HFF-Myc (cell line): Measurements from ENCODE around the gene PRIM2.
"Not testable (repeated sequence)": the region's sequence is repeated elsewhere in the genome, so short reads cannot be mapped to it uniquely, and the experiment has no call there.

Experiments used
- DNase-seq: peaks from one replicate; pipeline ENCODE4 v3.0.0-alpha.2; 2011; ENCODE audit warnings: low read depth; ENCODE audit errors: extremely low read depth
- H3K4me3 ChIP-seq: replicated peaks from 2 replicates; pipeline ENCODE4 v1.5.1; 2011; ENCODE audit warnings: low read depth, mild to moderate bottlenecking, control low read depth, low read length
- CTCF ChIP-seq: IDR thresholded peaks from 2 replicates; pipeline ENCODE4 v1.5.1; 2012; ENCODE audit warnings: mild to moderate bottlenecking, low read depth, low read length, control low read depth; ENCODE audit errors: missing control alignments

The PRIM2 gene

GRCh38 chr6:57671937-57672627, 354.7 kb downstream of the PRIM2 start:
- not testable (repeated sequence) for H3K4me3 ChIP-seq
- peak; percentile 16 for TF ChIP-seq CTCF
- peak; percentile 10 for DNase-seq

GRCh38 chr6:57673281-57673680, 355.9 kb downstream of the PRIM2 start:
- not testable (repeated sequence) for DNase-seq, H3K4me3 ChIP-seq
- TF ChIP-seq CTCF, result peak; percentile 17

- H3K4me3 ChIP-seq, result not testable (repeated sequence)
These were observed 358.0 kb downstream of the PRIM2 start for GRCh38 chr6:57675386-57675785.

GRCh38 chr6:57696382-57696781, 379.0 kb downstream of the PRIM2 start:
- DNase-seq, H3K4me3 ChIP-seq: not testable (repeated sequence)

More at GRCh38 chr6:57675386-57675785, 358.0 kb downstream of the PRIM2 start:
- DNase-seq, result not testable (repeated sequence)
